Bronchial epithelial cell (primary cell): Measurements from ENCODE around the gene SYPL2. TPM values are rescaled to one million over a fixed set of nuclear protein-coding genes. Genes with fewer than 3 reads are reported as not detected.

ENCODE experiments used
- DNase-seq: peaks from one replicate; pipeline ENCODE4 v3.0.0-alpha.2; 2010; ENCODE audit warnings: low read depth
- FAIRE-seq: peaks from 2 replicates; lab custom pipeline; 2011; peaks lifted over from hg19 to GRCh38; lab: Jason Lieb, UNC
- H3K27me3 ChIP-seq: 2 replicates; pipeline ENCODE4 v1.5.1; 2011; ENCODE audit warnings: low read length; ENCODE audit not compliant: control insufficient read depth, insufficient read depth
- H3K36me3 ChIP-seq: 2 replicates; pipeline ENCODE4 v1.5.1; 2011; ENCODE audit warnings: low read length; ENCODE audit not compliant: control insufficient read depth, insufficient read depth
- H3K4me3 ChIP-seq: 2 replicates; pipeline ENCODE4 v1.5.1; 2011; ENCODE audit warnings: mild to moderate bottlenecking, low read depth, low read length, control low read depth
- CTCF ChIP-seq: IDR thresholded peaks from 2 replicates; pipeline ENCODE4 v1.5.1; 2011; ENCODE audit warnings: mild to moderate bottlenecking, moderate library complexity, low read length, control low read depth, inconsistent platforms; ENCODE audit not compliant: insufficient read depth, severe bottlenecking
- total RNA-seq: library from RNA; depleted of rRNA; stranded (reverse); fragments of >200 nt; gene quantifications from 2 replicates; pipeline ENCODE4 v1.2.1, GENCODE V29; 2014

SYPL2 gene
- total RNA-seq, 1 donor from 2014 or later = not detected

GRCh38 chr1:109474697-109475096 is 8.4 kb downstream of the SYPL2 start:
- DNase-seq = no peak
- H3K36me3 ChIP-seq = no peaks in the 10 kb centered on the region
- peaks cover 12% of the 10 kb centered on the region for H3K27me3 ChIP-seq
- H3K4me3 ChIP-seq = no peak overlapping the region
- FAIRE-seq = no peak
- TF ChIP-seq CTCF = no peak

GRCh38 chr1:109475261-109475660 is 8.9 kb downstream of the SYPL2 start:
- DNase-seq = no peak
- Histone ChIP-seq H3K27me3 (peaks cover 6% of the 10 kb centered on the region), H3K4me3 (no peak overlapping the region), H3K36me3 (no peaks in the 10 kb centered on the region)
- TF ChIP-seq CTCF = no peak
- FAIRE-seq = no peak

- H3K27me3 ChIP-seq = peaks cover 6% of the 10 kb centered on the region
- H3K36me3 ChIP-seq = no peaks in the 10 kb centered on the region
- DNase-seq (no peak), FAIRE-seq (no peak)
- no peak for TF ChIP-seq CTCF
- H3K4me3 ChIP-seq = no peak overlapping the region
These were observed 10.5 kb downstream of the SYPL2 start for GRCh38 chr1:109476825-109477224.

DNA sequence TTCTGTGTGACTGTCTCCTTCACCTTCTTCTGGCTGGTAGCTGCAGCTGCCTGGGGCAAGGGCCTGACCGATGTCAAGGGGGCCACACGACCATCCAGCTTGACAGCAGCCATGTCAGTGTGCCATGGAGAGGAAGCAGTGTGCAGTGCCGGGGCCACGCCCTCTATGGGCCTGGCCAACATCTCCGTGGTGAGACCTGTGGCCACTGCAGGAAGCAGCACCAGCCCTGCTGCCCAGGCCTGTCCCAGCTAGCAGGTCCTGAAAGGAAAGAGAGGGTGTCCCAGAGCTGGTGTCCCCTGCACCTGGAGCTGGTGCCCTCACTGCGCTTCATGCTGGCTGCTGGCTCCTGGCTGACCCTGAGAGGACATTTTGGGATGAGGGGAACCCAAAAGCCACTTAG is 11.5 kb downstream of the SYPL2 start:
- peaks cover 9% of the 10 kb centered on the region for H3K27me3 ChIP-seq
- no peak for TF ChIP-seq CTCF
- no peak overlapping the region for H3K4me3 ChIP-seq
- FAIRE-seq (no peak), DNase-seq (no peak)
- no peaks in the 10 kb centered on the region for H3K36me3 ChIP-seq

DNA sequence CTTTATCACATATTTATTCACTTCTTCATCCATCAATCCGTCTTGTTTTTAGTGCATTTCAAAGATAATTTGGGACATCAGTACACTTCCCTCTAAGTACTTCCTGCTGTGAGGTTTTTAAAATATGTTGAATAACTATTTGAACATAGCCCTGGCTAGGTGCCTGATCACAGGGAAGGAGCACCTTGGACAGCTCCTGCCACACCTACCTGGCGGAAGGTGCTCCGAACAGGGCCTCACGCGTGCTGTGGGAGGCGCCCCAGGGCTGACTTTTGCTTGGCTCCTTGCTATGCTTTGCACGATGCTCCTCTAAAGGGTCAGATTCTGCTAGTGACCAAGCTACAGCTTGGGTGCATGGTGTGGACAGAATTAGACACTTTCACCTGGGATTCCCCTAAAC is 12.5 kb downstream of the SYPL2 start:
- peak; percentile 14 for TF ChIP-seq CTCF
- no peaks in the 10 kb centered on the region for H3K36me3 ChIP-seq
- H3K4me3 ChIP-seq = no peak overlapping the region
- FAIRE-seq (no peak), DNase-seq (peak; percentile 52)
- peaks cover 10% of the 10 kb centered on the region for H3K27me3 ChIP-seq

- FAIRE-seq = no peak
- H3K36me3 ChIP-seq = no peaks in the 10 kb centered on the region
- no peak overlapping the region for H3K4me3 ChIP-seq
- DNase-seq = no peak
- no peak for TF ChIP-seq CTCF
- peaks cover 10% of the 10 kb centered on the region for H3K27me3 ChIP-seq
These were observed 13.0 kb downstream of the SYPL2 start for GRCh38 chr1:109479311-109479710.
